GM18870 (cell line): Measurements from ENCODE around the gene ZDHHC8.
A peak's percentile ranks its signal among the peaks of the same experiment; 100 is the strongest.

ENCODE experiments used
- ATAC-seq: cut with Tn5 transposase; IDR thresholded peaks from one replicate; pipeline ENCODE4 v1.9.1; 2021; ENCODE audit warnings: moderate library complexity; ENCODE audit not compliant: unreplicated experiment

ZDHHC8 gene

GRCh38 chr22:20113551-20114310 lies 17.9 kb upstream of the ZDHHC8 start:
- ATAC-seq: no peak

- no peak for ATAC-seq
Measured at GRCh38 chr22:20114506-20115475, 16.8 kb upstream of the ZDHHC8 start.

- ATAC-seq: no peak
Measured at GRCh38 chr22:20115691-20116375, 15.8 kb upstream of the ZDHHC8 start, which contains the start of gene RANBP1. RANBP1 (plus strand) TSS chr22:20116104; CDS start chr22:20116185, 81 bp downstream.

GRCh38 chr22:20116376-20116950 lies 15.1 kb upstream of the ZDHHC8 start:
- ATAC-seq: no peak

GRCh38 chr22:20116951-20117632 lies 14.5 kb upstream of the ZDHHC8 start, which contains the start of gene TRMT2A:
TRMT2A (minus strand) TSS chr22:20117226; CDS start chr22:20116906, 320 bp downstream.
- ATAC-seq: peak; percentile 71

GRCh38 chr22:20117633-20118299 lies 13.8 kb upstream of the ZDHHC8 start:
- no peak for ATAC-seq

GRCh38 chr22:20118300-20119020 lies 13.1 kb upstream of the ZDHHC8 start:
- ATAC-seq: no peak

GRCh38 chr22:20121856-20122415 lies 9.7 kb upstream of the ZDHHC8 start:
- no peak for ATAC-seq

- ATAC-seq: no peak
Measured at GRCh38 chr22:20123366-20124082, 8.1 kb upstream of the ZDHHC8 start.

- ATAC-seq: no peak
Measured at GRCh38 chr22:20124083-20124787, 7.4 kb upstream of the ZDHHC8 start.

GRCh38 chr22:20125201-20126174 lies 6.1 kb upstream of the ZDHHC8 start:
- ATAC-seq: no peak

- ATAC-seq: no peak
Measured at GRCh38 chr22:20126284-20127029, 5.1 kb upstream of the ZDHHC8 start.

- no peak for ATAC-seq
Measured at GRCh38 chr22:20127318-20127868, 4.2 kb upstream of the ZDHHC8 start.

- ATAC-seq: no peak
Measured at GRCh38 chr22:20127869-20128618, 3.6 kb upstream of the ZDHHC8 start.

GRCh38 chr22:20128619-20128901 lies 3.0 kb upstream of the ZDHHC8 start:
- ATAC-seq: no peak
